Measurements from ENCODE around the gene MRPL36. TPM values are rescaled to one million over a fixed set of nuclear protein-coding genes. Genes with fewer than 3 reads are reported as not detected.
"Not testable (repeated sequence)": the region's sequence is repeated elsewhere in the genome, so short reads cannot be mapped to it uniquely, and the experiment has no call there.

The MRPL36 gene
- 66.7 TPM for total RNA-seq
- long read RNA-seq, transcript MRPL36-204 (2 exons, 686 nt): minor isoform, 14 of 76 reads
- long read RNA-seq, transcript MRPL36-202 (2 exons, 610 nt): major isoform, 28 of 76 reads
- long read RNA-seq, partial matches to known transcripts: 30 of 76 reads
- long read RNA-seq, other reads (novel, unspliced or antisense): 4 of 76 reads

DNA sequence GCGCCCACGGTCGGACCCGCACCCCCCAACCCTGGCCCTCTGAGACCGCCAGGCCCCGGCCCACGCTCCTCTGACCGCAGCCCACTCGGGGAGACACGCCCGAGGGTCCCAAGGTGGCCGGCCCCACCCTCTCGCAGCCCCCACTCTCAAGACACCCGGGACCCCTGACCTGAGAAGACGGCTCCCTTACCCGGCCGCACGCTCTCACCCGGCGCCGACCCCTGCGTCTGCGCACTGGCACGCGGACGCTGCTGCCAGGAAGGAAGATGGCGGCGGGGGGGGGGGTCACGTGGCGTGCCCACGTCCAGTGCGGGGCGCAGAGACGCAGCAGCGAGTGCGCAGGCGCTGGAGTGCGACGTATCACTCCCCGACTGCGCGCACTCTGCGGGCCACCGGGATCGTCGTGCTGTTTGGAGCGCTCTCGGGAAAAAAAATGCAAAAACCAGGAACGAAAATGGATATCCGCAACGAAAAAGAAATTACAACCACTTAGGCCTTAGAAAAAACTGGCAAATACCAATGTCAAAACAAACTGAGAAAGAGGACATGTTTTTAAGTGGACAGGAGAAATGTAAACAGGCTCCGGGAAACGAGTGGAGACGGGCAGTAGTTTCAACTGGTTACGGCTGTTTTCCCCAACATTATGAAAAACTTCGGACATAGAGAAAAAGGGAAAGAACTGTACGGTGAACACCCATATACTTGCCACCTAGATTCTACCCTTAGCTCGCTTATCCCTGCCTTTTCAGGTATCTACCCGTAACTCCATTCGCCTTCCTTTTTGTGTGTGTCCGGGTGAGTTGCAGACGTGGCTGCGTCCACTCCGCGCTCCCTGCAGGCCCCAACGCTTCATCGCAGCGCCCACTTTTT lies at the start of gene MRPL36:
Gene MRPL36, minus strand, starts transcription at position 236 of the 870 bp plus-strand sequence. CDS start 902 bp downstream, outside the sequence.
- intact Hi-C loops (cut with micrococcal nuclease): no loop called here
- DNase-seq (peak; percentile 98), ATAC-seq (peak; percentile 92)

- ATAC-seq: no peak
- intact Hi-C loops (cut with micrococcal nuclease): no loop called here
- no peak for DNase-seq
Observed at GRCh38 chr5:1847611-1848010, 48.0 kb upstream of the MRPL36 start.

DNA sequence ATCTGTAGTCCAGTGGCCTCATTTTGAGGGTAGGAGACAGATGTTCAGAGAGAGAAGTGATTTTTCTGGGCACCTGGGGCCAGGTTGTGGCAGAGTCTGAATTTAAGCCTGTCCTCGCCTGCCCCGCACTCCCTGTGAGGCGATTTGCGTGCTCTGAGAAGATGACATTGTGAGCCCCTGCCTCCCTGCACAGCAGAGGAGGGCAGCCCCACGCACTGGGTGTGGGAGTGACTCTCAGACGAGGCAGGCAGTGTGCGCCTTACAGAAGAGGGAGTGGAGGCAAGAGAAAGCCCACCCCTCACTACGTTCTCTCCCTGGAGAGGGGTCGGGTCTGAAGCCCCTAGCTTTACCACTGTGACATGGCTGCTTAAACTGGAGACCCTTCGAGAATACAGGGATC lies 47.4 kb upstream of the MRPL36 start:
- DNase-seq (peak; percentile 15), ATAC-seq (no peak)

DNA sequence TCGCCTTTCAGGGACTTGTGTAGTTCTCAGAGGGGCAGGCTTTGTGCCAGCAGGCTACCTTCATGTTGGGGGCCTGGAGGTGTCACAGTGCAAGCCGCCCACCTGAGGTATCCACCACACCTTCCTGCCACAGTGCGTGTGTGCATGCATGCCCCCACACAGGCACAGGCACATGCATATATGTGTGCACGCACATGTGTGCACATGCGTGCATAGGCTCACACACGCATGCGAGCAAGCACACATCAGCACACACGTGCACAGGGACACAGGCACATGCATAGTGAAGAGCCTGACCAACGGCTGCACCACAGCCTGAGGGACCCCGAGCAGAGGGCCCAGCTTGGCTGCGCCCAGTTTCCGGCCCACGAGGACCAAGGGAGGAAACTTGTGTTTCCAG lies 46.9 kb upstream of the MRPL36 start:
- ATAC-seq: no peak
- intact Hi-C loops (cut with micrococcal nuclease): no loop called here
- DNase-seq: peak; percentile 12

More for the DNA sequence above, 47.4 kb upstream of the MRPL36 start:
- intact Hi-C loops (cut with micrococcal nuclease): no loop called here

DNA sequence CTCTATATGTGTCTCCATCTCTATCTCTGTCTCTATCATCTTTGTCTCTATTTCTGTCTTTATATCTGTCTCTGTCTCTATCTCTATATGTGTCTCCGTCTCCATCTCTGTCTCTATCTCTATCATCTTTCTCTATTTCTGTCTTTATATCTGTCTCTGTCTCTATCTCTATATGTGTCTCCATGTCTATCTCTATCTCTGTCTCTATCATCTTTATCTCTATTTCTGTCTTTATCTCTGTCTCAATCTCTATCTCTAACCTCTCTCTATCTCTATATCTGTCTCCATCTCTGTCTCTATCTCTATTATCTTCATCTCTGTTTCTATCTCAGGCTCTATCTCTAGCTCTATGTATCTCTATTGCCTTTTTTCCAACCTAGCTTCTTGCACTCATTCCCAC lies 46.1 kb upstream of the MRPL36 start:
- DNase-seq (no peak), ATAC-seq (no peak)
- intact Hi-C loops (cut with micrococcal nuclease): no loop called here

DNA sequence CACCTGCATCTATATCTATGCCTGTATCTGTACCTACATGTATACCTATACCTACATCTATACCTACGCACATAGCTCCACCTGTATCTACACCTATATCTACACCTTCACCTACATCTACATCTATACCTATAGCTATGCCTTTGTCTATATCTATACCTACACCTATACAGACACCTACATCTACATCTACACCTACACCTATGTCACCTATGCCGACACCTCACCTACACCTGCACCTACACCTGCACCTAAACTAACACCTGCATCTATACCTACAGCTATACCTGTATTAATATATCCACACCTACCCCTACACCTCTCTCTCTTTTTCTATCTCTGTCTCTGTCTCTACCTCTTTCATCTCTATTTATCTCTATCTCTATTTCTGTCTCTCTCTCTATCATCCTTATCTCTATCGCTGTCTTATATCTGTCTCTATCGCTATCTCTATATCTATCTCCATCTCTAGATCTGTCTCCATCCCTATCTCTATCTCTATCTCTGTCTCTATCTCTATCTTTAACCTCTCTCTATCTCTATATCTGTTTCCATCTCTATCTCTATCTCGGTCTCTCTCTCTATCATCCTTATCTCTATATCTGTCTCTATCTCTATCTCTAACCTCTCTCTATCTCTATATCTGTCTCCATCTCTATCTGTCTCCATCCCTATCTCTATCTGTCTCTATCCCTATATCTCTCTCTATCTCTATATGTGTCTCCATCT lies 45.2 kb upstream of the MRPL36 start:
- no peak for ATAC-seq
- intact Hi-C loops (cut with micrococcal nuclease): no loop called here
- DNase-seq: no peak

DNA sequence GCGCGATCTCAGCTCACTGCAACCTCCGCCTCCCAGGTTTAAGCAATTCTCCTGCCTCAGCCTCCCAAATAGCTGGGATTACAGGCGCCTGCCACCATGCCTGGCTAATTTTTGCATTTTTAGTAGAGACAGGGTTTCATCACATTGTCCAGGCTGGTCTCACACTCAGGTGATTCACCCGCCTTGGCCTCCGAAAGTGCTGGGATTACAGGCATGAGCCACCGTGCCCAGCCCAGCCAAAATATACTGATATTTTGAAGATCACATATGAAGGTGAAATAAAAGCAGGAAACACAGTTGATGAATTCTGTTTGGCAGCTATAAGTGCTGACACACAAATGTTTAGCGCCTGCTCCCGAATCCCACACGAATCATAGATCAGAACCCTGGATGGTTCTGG lies 44.1 kb upstream of the MRPL36 start:
- peak; percentile 3 for DNase-seq
- intact Hi-C loops (cut with micrococcal nuclease); ATAC-seq: not testable (repeated sequence)

- intact Hi-C loops (cut with micrococcal nuclease): no loop called here
- ATAC-seq (no peak), DNase-seq (no peak)
Observed at GRCh38 chr5:1842004-1842819, 42.6 kb upstream of the MRPL36 start.

DNA sequence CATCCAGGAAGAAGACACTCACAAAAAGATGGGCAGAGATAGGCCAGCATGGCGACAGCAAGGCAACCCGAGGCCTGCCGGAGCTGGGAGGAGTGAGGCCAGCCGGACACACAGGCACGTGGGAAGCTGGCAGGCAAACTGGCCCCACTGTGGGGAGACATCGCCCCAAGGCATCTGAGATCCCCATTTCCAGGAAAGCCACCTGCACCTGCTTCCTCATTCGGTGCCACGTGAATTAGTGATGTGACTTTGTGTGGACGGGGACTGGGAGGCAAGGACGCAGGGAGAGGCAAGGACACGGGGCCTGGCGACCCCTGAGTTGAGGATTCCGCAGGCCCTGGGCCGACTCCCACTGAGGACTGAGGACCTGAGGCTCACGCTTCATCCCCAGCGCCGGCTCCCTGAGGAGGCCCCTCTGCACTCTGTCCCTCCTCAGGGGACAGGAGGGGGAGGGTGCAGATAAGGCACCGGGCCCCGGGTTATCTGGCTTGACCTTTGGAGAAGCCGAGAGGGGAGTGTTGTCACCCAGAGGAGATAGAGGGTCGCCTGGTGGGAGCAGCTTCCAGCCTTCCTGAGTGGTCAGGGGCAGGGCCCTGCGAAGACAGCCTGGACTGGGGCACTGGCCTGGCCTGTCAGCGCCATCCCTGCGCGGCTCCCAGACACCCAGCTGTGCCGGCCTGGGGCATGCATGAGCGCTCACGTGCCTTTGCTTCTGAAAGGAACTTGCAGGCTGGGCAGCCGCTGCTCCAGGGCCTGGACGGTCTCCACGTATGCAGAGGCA lies 41.3 kb upstream of the MRPL36 start:
- intact Hi-C loops (cut with micrococcal nuclease): no loop called here

DNA sequence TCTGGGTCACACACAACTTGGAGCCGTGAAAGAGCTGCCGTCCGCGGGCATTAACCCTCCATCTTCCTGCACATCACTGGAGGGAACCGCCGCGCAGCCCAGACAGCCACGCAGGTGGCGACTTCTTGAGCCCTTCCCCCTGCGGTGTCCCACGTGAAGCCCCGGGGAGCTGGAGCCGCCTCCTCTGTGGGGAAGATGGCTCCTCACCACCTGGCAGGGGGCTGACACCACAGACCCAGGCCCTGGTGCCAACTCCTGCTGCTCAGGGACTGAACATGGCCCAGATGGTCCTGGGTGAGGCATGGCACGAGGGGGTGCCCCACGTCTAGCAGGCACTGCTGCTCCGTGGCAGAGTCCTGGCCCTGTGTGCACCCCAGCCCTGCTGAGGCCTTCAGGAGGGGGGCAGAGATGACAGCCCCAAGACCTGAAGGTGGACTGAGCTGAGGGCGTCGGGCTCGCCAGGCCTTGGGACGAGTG lies 40.5 kb upstream of the MRPL36 start:
- intact Hi-C loops (cut with micrococcal nuclease): no loop called here
- DNase-seq (peak; percentile 21), ATAC-seq (no peak)

More for the DNA sequence above, 41.3 kb upstream of the MRPL36 start:
- peak; percentile 84 for DNase-seq
- ATAC-seq: peak; percentile 90

DNA sequence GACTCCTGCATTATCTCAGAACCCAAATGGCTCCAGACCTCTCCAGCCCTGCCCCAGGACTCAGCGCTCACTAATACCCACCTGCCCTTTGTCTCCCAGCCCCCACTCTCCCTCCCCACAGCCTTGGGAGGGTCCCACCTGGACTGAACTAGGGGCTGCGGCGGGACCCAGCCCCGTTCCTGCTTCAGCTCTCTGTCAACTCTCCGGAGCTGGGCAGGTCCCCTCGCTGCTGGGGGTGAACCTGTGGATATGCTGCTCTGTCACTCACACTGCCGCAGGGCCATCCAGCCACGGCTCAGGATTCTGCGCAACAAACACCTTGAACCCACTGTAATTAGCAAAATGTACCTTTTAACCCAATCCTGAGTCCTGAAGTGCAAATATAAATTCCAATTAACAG lies 38.4 kb upstream of the MRPL36 start:
- ATAC-seq: no peak
- intact Hi-C loops (cut with micrococcal nuclease): no loop called here
- DNase-seq: no peak

DNA sequence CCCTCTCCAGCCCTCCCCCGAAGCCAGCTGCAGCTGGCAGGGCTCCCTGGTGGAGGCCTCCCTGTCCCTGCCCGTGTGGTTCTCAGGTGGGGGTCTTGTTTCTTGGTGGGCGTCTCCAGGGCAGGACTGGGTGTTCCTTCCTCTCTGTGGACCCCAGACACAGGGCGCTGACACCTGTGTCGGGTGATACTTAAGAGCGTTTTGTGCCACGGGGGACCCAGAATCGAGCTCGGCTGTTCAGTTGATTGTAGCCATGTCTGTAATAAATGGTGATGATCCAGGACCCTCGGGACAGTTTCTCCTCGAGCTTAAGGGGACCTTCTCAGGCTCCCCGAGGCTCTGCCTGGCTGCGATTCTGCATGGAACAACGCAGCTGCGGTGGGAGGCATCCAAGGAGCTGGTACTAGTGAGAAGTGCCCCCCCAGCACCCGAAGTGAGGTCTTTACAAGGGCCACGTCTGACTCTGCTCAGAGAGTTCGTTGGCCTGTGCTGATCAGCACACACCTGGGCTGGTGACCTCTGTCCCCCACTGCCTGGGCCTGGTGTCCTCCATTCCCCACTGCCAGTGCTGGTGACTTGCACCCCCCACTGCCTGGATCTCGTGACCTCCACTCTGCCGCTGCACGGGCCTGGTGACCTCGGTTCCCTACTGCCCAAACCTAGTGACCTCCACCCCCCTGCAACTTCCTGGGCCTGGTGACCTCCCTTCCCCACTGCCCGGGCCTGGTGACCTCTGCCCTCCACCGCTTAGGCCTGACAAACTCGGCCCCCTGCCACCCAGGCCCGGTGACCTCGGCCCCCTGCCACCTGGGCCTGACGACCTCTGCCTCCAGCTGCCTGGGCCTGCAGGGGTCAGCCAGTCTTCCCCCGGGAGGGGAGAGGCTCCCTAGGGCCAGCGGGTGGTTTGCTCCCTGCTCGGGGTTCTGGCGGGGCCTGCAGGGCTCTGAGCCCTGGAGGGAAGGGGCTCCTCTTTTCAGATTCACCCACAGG lies 37.5 kb upstream of the MRPL36 start:
- ATAC-seq (no peak), DNase-seq (no peak)
- intact Hi-C loops (cut with micrococcal nuclease): no loop called here

GRCh38 chr5:1836176-1836890 lies 36.7 kb upstream of the MRPL36 start:
- intact Hi-C loops (cut with micrococcal nuclease): no loop called here
- peak; percentile 69 for DNase-seq
- ATAC-seq: peak; percentile 69

DNA sequence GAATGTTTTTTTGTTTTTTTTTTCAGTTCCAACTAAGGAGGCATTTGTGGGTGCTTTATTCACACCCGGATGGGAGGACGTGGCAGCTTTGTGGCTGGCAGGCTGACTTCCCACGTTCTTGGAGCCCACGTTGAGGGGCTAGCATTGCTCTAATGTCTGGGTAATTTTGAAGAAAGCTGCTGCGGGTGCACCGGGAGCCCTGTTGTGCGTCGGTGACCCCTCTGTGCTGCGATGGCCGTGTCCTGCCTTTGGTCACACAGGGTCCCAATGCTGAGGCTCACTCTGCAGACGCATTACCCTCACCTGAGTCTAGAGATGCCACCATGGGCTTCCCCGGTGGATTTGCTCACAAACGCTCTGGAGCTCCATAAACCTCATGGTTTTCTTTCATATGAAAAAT lies 35.8 kb upstream of the MRPL36 start:
- ATAC-seq (no peak), DNase-seq (no peak)
- intact Hi-C loops (cut with micrococcal nuclease): no loop called here

GRCh38 chr5:1834721-1835429 lies 35.2 kb upstream of the MRPL36 start:
- ATAC-seq: no peak
- no peak for DNase-seq
- intact Hi-C loops (cut with micrococcal nuclease): no loop called here

DNA sequence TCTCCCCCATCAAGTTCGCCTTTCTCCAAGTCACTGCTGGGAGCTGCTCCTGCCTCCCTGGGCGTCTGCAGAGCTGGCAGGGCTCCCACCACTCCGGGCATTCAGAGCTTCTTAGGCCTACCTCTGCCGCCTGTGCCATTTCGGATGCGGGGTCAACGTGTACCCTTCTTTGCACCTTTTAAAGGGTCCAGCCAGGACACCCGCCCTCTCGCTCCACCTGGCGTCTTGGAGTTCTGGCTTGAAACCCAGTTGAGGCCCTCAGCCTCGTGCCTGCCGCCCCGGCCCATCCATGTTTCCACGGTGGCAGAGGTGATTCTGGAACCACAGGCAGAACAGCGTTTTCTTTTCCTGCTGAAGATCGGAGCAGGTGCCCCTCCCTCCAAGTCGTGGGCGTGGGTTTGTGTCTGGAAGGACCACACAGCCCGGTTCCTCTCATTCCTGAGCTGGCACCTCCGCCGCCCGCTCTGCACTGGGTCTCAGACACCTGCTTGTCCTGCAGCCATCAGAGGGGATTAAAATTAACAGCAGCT lies 34.5 kb upstream of the MRPL36 start:
- DNase-seq (no peak), ATAC-seq (peak; percentile 22)
- intact Hi-C loops (cut with micrococcal nuclease): no loop called here

All from left ventricle myocardium superior (tissue), 1 donor.